GM18873 (cell line): ENCODE data around the gene NUCB1.

Source experiments
- ATAC-seq: cut with Tn5 transposase; IDR thresholded peaks from one replicate; pipeline ENCODE4 v1.9.1; 2021; ENCODE audit warnings: mild to moderate bottlenecking, moderate library complexity, moderate number of reproducible peaks; ENCODE audit not compliant: unreplicated experiment, low FRiP score

The NUCB1 gene

GRCh38 chr19:48970139-48970766, 70.1 kb downstream of the NUCB1 start:
- ATAC-seq, result no peak

GRCh38 chr19:48970923-48971395, 70.8 kb downstream of the NUCB1 start:
- no peak for ATAC-seq
